ENCODE results near the gene PEAK3. TPM values are rescaled to one million over a fixed set of nuclear protein-coding genes. Genes with fewer than 3 reads are reported as not detected.

PEAK3 gene
- total RNA-seq, 2 donors from 2014 or later, result 1.0 to 2.3 TPM

DNA sequence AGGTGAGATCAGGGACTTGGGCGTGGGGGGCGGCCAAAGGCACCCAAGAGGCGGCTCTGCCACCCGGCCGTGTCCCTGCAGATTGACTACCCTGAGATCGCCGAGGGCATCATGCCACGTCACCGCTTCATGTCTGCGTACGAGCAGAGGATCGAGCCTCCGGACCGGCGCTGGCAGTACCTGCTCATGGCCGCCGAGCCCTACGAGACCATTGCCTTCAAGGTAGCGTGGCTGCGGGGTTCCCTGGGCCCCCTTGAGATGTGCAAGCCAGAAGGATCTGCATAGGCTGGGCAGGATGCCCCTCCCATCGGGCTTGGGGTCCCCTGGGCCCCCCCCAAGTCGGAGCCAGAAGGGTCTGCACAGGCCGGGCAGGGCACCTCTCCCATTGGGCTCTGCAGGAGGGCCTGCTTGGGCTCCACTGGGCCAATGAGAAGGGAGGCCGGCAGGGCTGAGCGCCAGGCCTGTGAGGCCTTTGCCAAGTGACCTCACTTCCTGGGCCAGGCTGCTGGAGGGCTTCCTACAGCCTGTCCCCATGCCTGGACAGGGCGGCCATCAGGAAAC, 35.1 kb downstream of the PEAK3 start:
- peak; percentile 68 for DNase-seq

GRCh38 chr19:2246014-2246620, 35.9 kb downstream of the PEAK3 start:
- intact Hi-C loops (cut with DNase I), result no loop called here
- ATAC-seq, result no peak
- DNase-seq, result peak; percentile 17

More for the DNA sequence above, 35.1 kb downstream of the PEAK3 start:
- intact Hi-C loops (cut with DNase I), result no loop called here
- peak; percentile 50 to 52 for ATAC-seq

- no peak for ATAC-seq
- peak; percentile 23 for DNase-seq
- intact Hi-C loops (cut with DNase I), result no loop called here
Observed at GRCh38 chr19:2245273-2245672, 36.7 kb downstream of the PEAK3 start.

- DNase-seq (no peak), ATAC-seq (no peak)
- intact Hi-C loops (cut with DNase I), result no loop called here
Observed at GRCh38 chr19:2244486-2244885, 37.5 kb downstream of the PEAK3 start.

- intact Hi-C loops (cut with DNase I), result no loop called here
- no peak for ATAC-seq
Observed at GRCh38 chr19:2244125-2244411, 37.9 kb downstream of the PEAK3 start.

GRCh38 chr19:2243274-2244124, 38.5 kb downstream of the PEAK3 start:
- intact Hi-C loops (cut with DNase I), result no loop called here
- ATAC-seq (no peak), DNase-seq (no peak)

More at GRCh38 chr19:2244125-2244411, 37.9 kb downstream of the PEAK3 start:
- DNase-seq, result no peak

- intact Hi-C loops (cut with DNase I), result no loop called here
Observed at GRCh38 chr19:2242816-2243215, 39.2 kb downstream of the PEAK3 start.

DNA sequence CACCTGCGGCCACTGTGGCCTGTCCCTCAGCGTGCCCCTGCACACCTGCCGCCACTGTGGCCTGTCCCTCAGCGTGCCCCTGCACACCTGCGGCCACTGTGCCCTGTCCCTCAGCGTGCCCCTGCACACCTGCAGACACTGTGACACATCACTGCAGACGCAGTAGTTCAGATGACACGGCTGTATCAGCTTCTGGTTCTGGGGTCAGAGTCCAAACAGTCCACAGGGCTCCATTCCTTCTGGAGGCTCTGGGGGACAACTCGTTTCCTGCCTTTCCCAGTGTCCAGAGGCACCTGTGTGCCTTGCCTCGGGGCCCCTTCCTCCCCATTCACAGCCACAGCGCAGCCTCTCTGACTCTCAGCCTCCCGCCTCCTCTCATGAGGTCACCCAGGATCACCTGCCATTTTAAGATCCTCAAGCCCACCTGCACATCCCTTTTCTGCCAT, 39.9 kb downstream of the PEAK3 start:
- DNase-seq (peak; percentile 16), ATAC-seq (no peak)
- intact Hi-C loops (cut with DNase I), result no loop called here

More at GRCh38 chr19:2242816-2243215, 39.2 kb downstream of the PEAK3 start:
- ATAC-seq (no peak), DNase-seq (peak; percentile 7)

GRCh38 chr19:2240881-2241760, 40.9 kb downstream of the PEAK3 start:
- DNase-seq (peak; percentile 28), ATAC-seq (no peak)
- intact Hi-C loops (cut with DNase I), result no loop called here

DNA sequence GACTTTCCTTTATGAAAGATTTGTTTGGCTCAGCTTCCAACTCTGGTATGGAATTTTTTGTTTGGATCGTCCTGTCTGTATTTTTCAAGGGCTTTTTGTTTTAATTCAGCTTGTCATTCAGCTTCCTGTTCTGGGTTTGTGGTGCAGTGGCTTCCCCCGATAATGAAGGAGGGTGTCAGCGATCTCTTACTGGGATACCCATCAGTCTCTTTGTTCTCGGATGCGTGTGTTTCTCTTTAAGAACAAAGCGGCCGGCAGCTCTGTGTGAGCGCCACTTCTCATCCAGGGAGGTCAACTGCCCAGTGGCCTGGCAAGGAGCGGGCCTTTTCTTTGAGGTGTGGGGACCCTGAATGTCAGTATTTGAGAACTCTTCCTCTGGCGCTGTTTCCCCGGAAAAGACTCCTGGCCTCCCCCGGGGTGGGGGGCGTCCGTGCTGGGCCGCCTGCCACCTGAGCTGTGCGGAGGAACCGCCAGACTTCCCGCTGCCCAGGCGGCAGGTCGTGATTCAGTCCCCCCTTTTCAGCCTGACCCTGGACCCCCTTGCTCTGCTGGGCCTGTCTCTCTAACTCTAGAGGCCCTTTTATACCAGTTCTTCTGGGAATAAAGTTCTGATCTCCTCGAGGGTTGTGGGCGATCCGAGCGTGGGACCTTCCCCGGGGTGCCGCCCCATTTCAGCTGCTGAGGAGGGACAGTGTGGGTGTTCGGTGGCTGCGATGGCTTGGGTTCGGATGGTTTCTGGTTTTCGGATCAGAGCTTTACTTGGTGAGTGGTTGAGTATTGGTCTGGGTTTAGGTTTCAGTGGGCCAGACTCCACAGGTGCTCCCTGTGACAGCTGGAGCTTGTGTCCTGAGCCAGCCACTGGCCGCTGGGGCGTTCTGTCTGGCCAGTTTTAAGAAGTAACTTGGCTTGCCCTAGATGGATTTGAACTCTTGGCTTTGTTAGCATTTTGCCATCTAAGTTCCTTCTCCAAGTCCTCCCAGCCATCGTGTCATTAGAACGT, 41.9 kb downstream of the PEAK3 start:
- intact Hi-C loops (cut with DNase I), result loop anchor here (5.0 to 10.0 kb wide), 2 partner anchors 32 to 85 kb away; partner anchors contain the start of gene AP3D1 (in 2 of the 2)
- DNase-seq (peak; percentile 66), ATAC-seq (no peak)

DNA sequence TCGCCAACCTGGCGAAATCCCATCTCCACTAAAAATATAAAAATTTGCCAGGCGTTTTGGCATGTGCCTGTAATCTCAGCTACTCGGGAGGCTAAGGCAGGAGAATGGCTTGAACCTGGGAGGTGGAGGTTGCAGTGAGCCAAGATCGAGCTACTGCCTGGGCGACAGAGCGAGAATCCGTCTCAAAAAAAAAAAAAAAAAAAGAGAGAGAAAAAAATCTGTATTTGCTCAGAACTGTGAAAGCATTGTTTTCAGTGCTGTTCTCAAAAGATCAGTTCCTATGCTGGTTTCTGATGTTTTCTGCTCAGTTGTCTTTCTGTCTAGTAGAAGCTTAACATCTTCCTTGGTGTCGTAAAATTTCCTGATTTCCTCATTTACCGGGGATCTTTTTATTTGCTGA, 42.8 kb downstream of the PEAK3 start:
- intact Hi-C loops (cut with DNase I), result loop anchor here (5.0 to 10.0 kb wide), 2 partner anchors 33 to 84 kb away; partner anchors contain the start of gene AP3D1 (in 2 of the 2)
- ATAC-seq, result no peak

DNA sequence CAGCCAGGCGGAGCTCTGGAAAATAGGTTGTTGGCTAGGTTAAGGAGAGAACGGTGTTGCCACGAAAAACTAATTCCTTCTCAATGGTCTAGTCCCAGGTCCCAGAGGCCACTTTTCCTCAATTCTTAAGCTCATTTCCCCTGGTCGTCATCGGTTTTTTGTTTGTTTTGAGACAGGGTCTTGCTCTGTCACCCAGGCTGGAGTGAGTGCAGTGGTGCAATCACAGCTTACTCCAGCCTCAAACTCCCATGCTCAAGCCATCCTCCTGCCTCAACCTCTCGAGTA, 44.2 kb downstream of the PEAK3 start:
- ATAC-seq (no peak), DNase-seq (no peak)
- intact Hi-C loops (cut with DNase I), result loop anchor here (5.0 to 10.0 kb wide), 2 partner anchors 34 to 83 kb away; partner anchors contain the start of gene AP3D1 (in 2 of the 2)

More for the DNA sequence above, 42.8 kb downstream of the PEAK3 start:
- no peak for DNase-seq

GRCh38 chr19:2237051-2237868, 44.7 kb downstream of the PEAK3 start:
- intact Hi-C loops (cut with DNase I), result loop anchor here (5.0 to 10.0 kb wide), 2 partner anchors 35 to 82 kb away; partner anchors contain the start of gene AP3D1 (in 2 of the 2)
- DNase-seq (no peak), ATAC-seq (peak; percentile 20 to 50)

DNA sequence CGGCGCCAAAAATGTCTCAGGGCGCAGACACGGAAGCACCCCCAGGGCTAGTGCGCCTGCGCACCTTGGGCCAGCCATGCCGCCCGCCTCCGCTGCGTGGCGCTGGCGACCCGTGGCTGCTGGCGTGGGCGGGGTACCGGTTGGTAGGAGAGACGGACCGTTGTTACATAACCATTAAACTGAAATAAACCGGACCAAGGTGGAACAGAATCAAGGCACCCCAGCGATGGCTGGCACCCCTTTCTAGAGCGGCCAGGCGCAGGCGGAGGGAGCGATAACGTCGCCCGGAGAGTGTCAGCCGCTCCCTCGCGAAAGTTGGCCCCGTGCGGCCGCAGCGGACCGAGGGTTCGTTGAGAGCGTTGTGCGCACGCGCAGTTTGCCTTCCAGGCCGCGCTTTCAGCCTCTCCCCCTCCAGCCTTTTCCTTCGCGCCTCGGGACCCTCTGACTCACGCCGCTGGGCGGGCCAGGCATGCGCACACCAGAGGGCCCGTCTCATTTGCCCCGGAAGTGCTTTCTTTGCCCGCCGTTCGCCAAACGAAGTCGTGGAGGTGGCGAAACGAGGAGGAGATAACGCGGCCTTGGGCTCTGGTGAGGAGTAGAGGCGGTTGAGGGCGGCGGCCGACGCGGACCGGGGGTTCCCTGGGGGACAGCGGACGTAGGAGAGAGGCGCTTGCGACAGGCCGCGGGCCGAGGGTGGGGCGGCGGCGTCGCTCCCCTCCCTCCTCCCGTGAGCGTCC, 45.5 kb downstream of the PEAK3 start, which contains the start of the genes PLEKHJ1 and SF3A2:
TSS of gene PLEKHJ1 (minus strand) at position 16 of the 737 bp plus-strand sequence. CDS start 81 bp downstream, outside the sequence.
TSS of gene SF3A2 (plus strand) at position 511 of the 737 bp plus-strand sequence. CDS start 6,595 bp downstream, outside the sequence.
- intact Hi-C loops (cut with DNase I), result loop anchor here (5.0 to 10.0 kb wide), 2 partner anchors 36 to 82 kb away; partner anchors contain the start of gene AP3D1 (in 2 of the 2)
- ATAC-seq, result peak; percentile 92 to 93

GRCh38 chr19:2236064-2236313, 46.0 kb downstream of the PEAK3 start:
- DNase-seq (no peak), ATAC-seq (no peak)
- intact Hi-C loops (cut with DNase I), result loop anchor here (5.0 to 10.0 kb wide), 2 partner anchors 36 to 81 kb away; partner anchors contain the start of gene AP3D1 (in 2 of the 2)

More for the DNA sequence above, 45.5 kb downstream of the PEAK3 start, which contains the start of the genes PLEKHJ1 and SF3A2:
- DNase-seq, result peak; percentile 97
